ENCODE results near the gene ECE2.

DNA sequence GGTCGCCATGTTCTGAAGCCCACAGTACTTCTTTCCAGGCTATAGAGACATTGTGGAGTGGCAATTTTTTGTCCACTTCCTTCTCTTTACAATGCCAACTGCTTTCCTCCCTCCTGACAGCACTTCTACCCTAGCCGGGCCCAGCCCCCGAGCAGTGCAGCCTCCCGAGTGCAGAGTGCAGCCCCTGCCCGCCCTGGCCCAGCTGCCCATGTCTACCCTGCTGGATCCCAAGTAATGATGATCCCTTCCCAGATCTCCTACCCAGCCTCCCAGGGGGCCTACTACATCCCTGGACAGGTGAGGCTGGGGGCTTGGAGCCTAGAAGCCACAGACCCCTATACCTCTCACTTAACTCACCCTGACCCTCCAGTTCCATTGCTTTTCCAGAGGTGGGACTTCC, 41.4 kb downstream of the ECE2 start:
- no peak for TF ChIP-seq POLR2A (IDR thresholded peaks at IDR 0.05)
- TF ChIP-seq, protein P1, sequence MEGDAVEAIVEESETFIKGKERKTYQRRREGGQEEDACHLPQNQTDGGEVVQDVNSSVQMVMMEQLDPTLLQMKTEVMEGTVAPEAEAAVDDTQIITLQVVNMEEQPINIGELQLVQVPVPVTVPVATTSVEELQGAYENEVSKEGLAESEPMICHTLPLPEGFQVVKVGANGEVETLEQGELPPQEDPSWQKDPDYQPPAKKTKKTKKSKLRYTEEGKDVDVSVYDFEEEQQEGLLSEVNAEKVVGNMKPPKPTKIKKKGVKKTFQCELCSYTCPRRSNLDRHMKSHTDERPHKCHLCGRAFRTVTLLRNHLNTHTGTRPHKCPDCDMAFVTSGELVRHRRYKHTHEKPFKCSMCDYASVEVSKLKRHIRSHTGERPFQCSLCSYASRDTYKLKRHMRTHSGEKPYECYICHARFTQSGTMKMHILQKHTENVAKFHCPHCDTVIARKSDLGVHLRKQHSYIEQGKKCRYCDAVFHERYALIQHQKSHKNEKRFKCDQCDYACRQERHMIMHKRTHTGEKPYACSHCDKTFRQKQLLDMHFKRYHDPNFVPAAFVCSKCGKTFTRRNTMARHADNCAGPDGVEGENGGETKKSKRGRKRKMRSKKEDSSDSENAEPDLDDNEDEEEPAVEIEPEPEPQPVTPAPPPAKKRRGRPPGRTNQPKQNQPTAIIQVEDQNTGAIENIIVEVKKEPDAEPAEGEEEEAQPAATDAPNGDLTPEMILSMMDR (IDR thresholded peaks at IDR 0.05) = no peak
- no peak for TF ChIP-seq POLR2AphosphoS5 (IDR thresholded peaks at IDR 0.05)
- TF ChIP-seq EP300 (IDR thresholded peaks at IDR 0.05; ENCODE audit: low read depth) = no peak
